ENCODE results near the gene ZNF516.

DNA sequence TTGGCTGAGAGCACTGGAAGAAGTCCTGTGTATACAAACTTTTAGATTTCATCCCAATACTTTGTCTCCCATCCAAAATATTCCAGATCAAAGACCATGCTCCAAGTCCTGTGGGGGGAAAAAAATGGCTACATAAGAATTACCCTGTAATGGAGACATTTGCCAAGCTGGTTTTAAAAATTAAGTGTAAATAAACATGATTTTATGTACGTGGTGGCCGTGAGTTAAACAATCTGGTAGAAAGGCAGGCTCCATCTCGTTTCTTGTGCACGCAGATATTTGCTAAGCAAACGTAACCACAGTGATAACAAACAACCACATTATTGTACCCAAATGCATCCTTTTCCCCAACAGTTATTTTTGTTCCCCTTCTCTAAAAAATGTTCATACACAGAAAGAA lies 176.4 kb downstream of the ZNF516 start:
- TF ChIP-seq, protein P1, sequence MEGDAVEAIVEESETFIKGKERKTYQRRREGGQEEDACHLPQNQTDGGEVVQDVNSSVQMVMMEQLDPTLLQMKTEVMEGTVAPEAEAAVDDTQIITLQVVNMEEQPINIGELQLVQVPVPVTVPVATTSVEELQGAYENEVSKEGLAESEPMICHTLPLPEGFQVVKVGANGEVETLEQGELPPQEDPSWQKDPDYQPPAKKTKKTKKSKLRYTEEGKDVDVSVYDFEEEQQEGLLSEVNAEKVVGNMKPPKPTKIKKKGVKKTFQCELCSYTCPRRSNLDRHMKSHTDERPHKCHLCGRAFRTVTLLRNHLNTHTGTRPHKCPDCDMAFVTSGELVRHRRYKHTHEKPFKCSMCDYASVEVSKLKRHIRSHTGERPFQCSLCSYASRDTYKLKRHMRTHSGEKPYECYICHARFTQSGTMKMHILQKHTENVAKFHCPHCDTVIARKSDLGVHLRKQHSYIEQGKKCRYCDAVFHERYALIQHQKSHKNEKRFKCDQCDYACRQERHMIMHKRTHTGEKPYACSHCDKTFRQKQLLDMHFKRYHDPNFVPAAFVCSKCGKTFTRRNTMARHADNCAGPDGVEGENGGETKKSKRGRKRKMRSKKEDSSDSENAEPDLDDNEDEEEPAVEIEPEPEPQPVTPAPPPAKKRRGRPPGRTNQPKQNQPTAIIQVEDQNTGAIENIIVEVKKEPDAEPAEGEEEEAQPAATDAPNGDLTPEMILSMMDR (conservative IDR thresholded peaks at IDR 0.05; ENCODE audit: low read depth, low read length): no peak
- TF ChIP-seq FOS (IDR thresholded peaks at IDR 0.05; ENCODE audit: low read depth, low read length): no peak
- TF ChIP-seq RAD21 (IDR thresholded peaks at IDR 0.05; ENCODE audit: low read length): no peak
- TF ChIP-seq POLR2A (IDR thresholded peaks at IDR 0.05; ENCODE audit: low read depth, low read length): no peak
- TF ChIP-seq BHLHE40 (IDR thresholded peaks at IDR 0.05; ENCODE audit: low read depth, low read length): no peak
- TF ChIP-seq CEBPB (IDR thresholded peaks at IDR 0.05; ENCODE audit: low read depth, low read length): no peak
- TF ChIP-seq SMC3 (IDR thresholded peaks at IDR 0.05; ENCODE audit: low read depth, low read length): no peak
